Right renal pelvis (tissue), 4 donors: Measurements from ENCODE around the gene NRGN. TPM values are rescaled to one million over a fixed set of nuclear protein-coding genes. Genes with fewer than 3 reads are reported as not detected.

ENCODE experiments used
- DNase-seq, 4 donors: peaks; one replicate each; pipeline ENCODE4 v3.0.0-alpha.2; 2013; ENCODE audit warnings: low read depth in 4 of 4, low spot score in 3 of 4, missing footprints in 1 of 4
- polyA plus RNA-seq, 4 donors: library from polyadenylated mRNA; unstranded; fragments of 120-200 nt; gene quantifications; one replicate each; pipeline ENCODE4 v1.2.1, GENCODE V29; 2013; ENCODE audit not compliant: insufficient read length in 4 of 4

Gene NRGN
- polyA plus RNA-seq, 4 donors, result 15.7 to 29.3 (median 22.8) TPM

- no peak for DNase-seq
Measured at GRCh38 chr11:124738713-124739478, 846 bp upstream of the NRGN start.

GRCh38 chr11:124740277-124740882 lies 638 bp downstream of the NRGN start:
- no peak for DNase-seq

- no peak for DNase-seq
Measured at GRCh38 chr11:124742555-124742954, 2.8 kb downstream of the NRGN start.

GRCh38 chr11:124743050-124743449 lies 3.3 kb downstream of the NRGN start:
- DNase-seq, result no peak

- DNase-seq, result no peak
Measured at GRCh38 chr11:124745270-124745834, 5.6 kb downstream of the NRGN start.

- DNase-seq, result no peak
Measured at GRCh38 chr11:124745835-124746620, 6.3 kb downstream of the NRGN start.

GRCh38 chr11:124746621-124747243 lies 7.0 kb downstream of the NRGN start:
- DNase-seq, result no peak

GRCh38 chr11:124747406-124748099 lies 7.8 kb downstream of the NRGN start:
- DNase-seq, result no peak

GRCh38 chr11:124748100-124748418 lies 8.3 kb downstream of the NRGN start:
- DNase-seq, result no peak

GRCh38 chr11:124748481-124749343 lies 9.0 kb downstream of the NRGN start:
- DNase-seq, result no peak

GRCh38 chr11:124749912-124750311 lies 10.2 kb downstream of the NRGN start:
- no peak for DNase-seq

- no peak for DNase-seq
Measured at GRCh38 chr11:124751391-124751740, 11.6 kb downstream of the NRGN start.

GRCh38 chr11:124751741-124752470 lies 12.2 kb downstream of the NRGN start, which contains the start of gene VSIG2:
TSS of gene VSIG2 (minus strand) at chr11:124752255. CDS start at chr11:124752137, 118 bp downstream.
- no peak for DNase-seq

GRCh38 chr11:124752471-124753102 lies 12.8 kb downstream of the NRGN start:
- DNase-seq, result no peak

- DNase-seq, result no peak
Measured at GRCh38 chr11:124753205-124753604, 13.5 kb downstream of the NRGN start.

- DNase-seq, result no peak
Measured at GRCh38 chr11:124753624-124754023, 13.9 kb downstream of the NRGN start.

GRCh38 chr11:124754309-124754708 lies 14.6 kb downstream of the NRGN start:
- DNase-seq, result no peak

GRCh38 chr11:124754710-124755109 lies 15.0 kb downstream of the NRGN start:
- DNase-seq, result no peak
